ENCODE results near the gene CASD1. TPM values are rescaled to one million over a fixed set of nuclear protein-coding genes. Genes with fewer than 3 reads are reported as not detected.

Gene CASD1
- total and polyA plus RNA-seq, 2 of the 4 experiments (the other 2 are of a cell fraction): 4.0 to 4.5 TPM

- H3K23ac ChIP-seq (ENCODE audit: low read depth, low read length): no peak overlapping the region
- no peak overlapping the region for H2AK9ac ChIP-seq (replicated peaks; ENCODE audit: low read depth, low read length, poor library complexity)
- POLR2A ChIA-PET (ENCODE audit: unreplicated experiment): no interaction called here
- no peaks in the 10 kb centered on the region for H4K20me1 ChIP-seq (ENCODE audit: insufficient read depth, low read length)
- CTCF ChIA-PET: no interaction called here
- no peak overlapping the region for H2BK20ac ChIP-seq (ENCODE audit: low read depth, low read length)
- dilution Hi-C loops (cut with HindIII; ENCODE audit: low sequenced_read_pairs, unreplicated experiment): no loop called here
- H4K8ac ChIP-seq (ENCODE audit: low read depth in 2 of 2, low read length in 2 of 2): no peak overlapping the region
- H3K4me2 ChIP-seq (ENCODE audit: low read depth, low read length): no peak overlapping the region
- H3K14ac ChIP-seq (replicated peaks; ENCODE audit: low read depth, low read length): no peak overlapping the region
- no peaks in the 10 kb centered on the region for H3K4me1 ChIP-seq (ENCODE audit: control insufficient read depth, insufficient read depth, low read length)
- TF ChIP-seq SMC3 (IDR thresholded peaks at IDR 0.05; ENCODE audit: low read depth, low read length) (no peak), FOS (IDR thresholded peaks at IDR 0.05; ENCODE audit: low read depth, low read length) (no peak), MAZ (IDR thresholded peaks at IDR 0.05; ENCODE audit: borderline replicate concordance, low read depth, low read length) (no peak), CEBPB (IDR thresholded peaks at IDR 0.05; ENCODE audit: low read depth, low read length) (no peak), MXI1 (IDR thresholded peaks at IDR 0.05; ENCODE audit: borderline replicate concordance, low read depth, low read length) (no peak), CHD1 (IDR thresholded peaks at IDR 0.05; ENCODE audit: low read depth, low read length) (no peak), USF2 (IDR thresholded peaks at IDR 0.05; ENCODE audit: low read depth, low read length) (no peak), NFE2L2 (IDR thresholded peaks at IDR 0.05; ENCODE audit: low read depth, low read length) (no peak), RCOR1 (IDR thresholded peaks at IDR 0.05; ENCODE audit: insufficient replicate concordance, low read length) (no peak), MAFK (IDR thresholded peaks at IDR 0.05; ENCODE audit: low read depth, low read length) (no peak), CTCF (conservative IDR thresholded peaks at IDR 0.05; ENCODE audit: low read depth, low read length) (no peak), BHLHE40 (IDR thresholded peaks at IDR 0.05; ENCODE audit: low read depth, low read length) (no peak)
- H2BK120ac ChIP-seq (ENCODE audit: low read depth, low read length): no peak overlapping the region
- H3K9ac ChIP-seq (ENCODE audit: low read depth, low read length): no peak overlapping the region
- no peak overlapping the region for H3K27ac ChIP-seq (ENCODE audit: insufficient read depth, low read length)
- H3K9me3 ChIP-seq (ENCODE audit: control insufficient read depth, insufficient read depth, low read length): peaks cover 6% of the 10 kb centered on the region
- in situ Hi-C loops (cut with MboI; ENCODE audit: low sequenced_read_pairs): no loop called here
- intact Hi-C loops (cut with micrococcal nuclease): no loop called here
- H4K5ac ChIP-seq (ENCODE audit: low read depth, low read length): no peak overlapping the region
- H2BK15ac ChIP-seq (ENCODE audit: low read depth, low read length): no peak overlapping the region
- WGBS, 2 experiments (ENCODE audit: extremely low coverage in 2 of 2, insufficient read length in 1 of 2): no CpG with 5 or more reads among the region's 2 CpGs
- no peak overlapping the region for H2AFZ ChIP-seq (replicated peaks; ENCODE audit: low read length, poor library complexity)
- H3K56ac ChIP-seq (ENCODE audit: extremely low read depth, insufficient read depth, low read length): no peak overlapping the region
- H4K91ac ChIP-seq (ENCODE audit: insufficient read depth, low read depth, low read length): no peak overlapping the region
- no peak overlapping the region for H2AK5ac ChIP-seq (ENCODE audit: low read depth, low read length)
- no peak for ATAC-seq (ENCODE audit: low read depth)
- no peaks in the 10 kb centered on the region for H3K79me1 ChIP-seq (ENCODE audit: low read depth in 1 of 2, low read length in 2 of 2)
- no TSS peak for BruUV-seq (replicated peaks)
- H3K9me1 ChIP-seq (ENCODE audit: insufficient read depth, low read length): no peaks in the 10 kb centered on the region
- no peak for DNase-seq
- no peaks in the 10 kb centered on the region for H3K27me3 ChIP-seq (ENCODE audit: control insufficient read depth, insufficient read depth, low read length)
- H3K4me3 ChIP-seq (ENCODE audit: insufficient read depth, low read depth, low read length): no peak overlapping the region
- no peaks in the 10 kb centered on the region for H3K36me3 ChIP-seq (ENCODE audit: control insufficient read depth, insufficient read depth, low read length)
- H3K4ac ChIP-seq (ENCODE audit: low read depth, low read length): no peak overlapping the region
- no peak overlapping the region for H3K18ac ChIP-seq (ENCODE audit: low read depth, low read length)
- H2BK5ac ChIP-seq (ENCODE audit: low read depth, low read length, poor library complexity, severe bottlenecking): no peak overlapping the region
Observed at GRCh38 chr7:94575646-94576045, 66.0 kb downstream of the CASD1 start.
